OCI-LY1 (cell line): ENCODE data around the gene SPAG9.

Source experiments
- EZH2 ChIP-seq: fragments of 200-600 bp; sonication (generic), shearing (Covaris generic); IDR thresholded peaks from 2 replicates; pipeline ENCODE4 v1.8.0; 2017; ENCODE audit warnings: borderline replicate concordance, mixed run types, mild to moderate bottlenecking, antibody characterized with exemption, low read length, moderate library complexity, mixed read lengths
- TF ChIP-seq, protein P1 (sequence below): fragments of 200-600 bp; sonication (generic), shearing (Covaris generic); IDR thresholded peaks from 2 replicates; pipeline ENCODE4 v1.5.1; 2017; ENCODE audit warnings: mild to moderate bottlenecking, antibody characterized with exemption, low read length, moderate library complexity, mixed read lengths

DNA sequence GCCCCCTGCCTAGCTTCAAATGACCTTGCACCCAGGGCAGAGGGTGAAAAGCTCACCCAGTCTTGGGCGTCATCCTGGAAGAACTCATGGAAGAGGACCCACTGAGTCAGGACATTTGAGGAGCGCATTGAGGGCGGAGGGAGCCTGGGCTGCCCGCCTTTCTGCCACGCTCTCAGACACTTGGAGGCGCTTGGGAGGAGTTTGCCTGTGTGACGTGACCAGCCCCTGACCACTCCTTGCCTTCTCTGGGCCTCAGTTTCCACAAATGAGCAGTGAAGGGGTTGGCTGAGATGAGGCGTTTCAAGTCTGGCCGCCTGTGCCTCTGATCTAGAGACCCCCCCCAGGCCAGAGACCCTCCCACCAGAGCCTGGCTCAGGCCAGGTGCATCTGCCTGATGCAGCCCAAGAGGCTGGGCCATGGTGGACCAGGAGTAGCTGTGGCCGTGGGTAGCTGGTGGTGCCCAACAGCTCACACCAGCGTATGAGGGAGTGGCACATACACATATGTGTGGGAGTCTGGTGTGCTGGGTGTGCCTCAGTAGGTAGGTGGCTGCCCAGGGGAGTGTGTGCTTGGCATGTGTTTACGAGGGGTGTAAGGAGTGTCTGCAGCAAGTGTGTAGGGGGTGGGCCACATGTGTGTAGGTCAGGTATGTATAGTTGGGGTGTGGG, 174.3 kb downstream of the SPAG9 start:
- TF ChIP-seq, protein P1, sequence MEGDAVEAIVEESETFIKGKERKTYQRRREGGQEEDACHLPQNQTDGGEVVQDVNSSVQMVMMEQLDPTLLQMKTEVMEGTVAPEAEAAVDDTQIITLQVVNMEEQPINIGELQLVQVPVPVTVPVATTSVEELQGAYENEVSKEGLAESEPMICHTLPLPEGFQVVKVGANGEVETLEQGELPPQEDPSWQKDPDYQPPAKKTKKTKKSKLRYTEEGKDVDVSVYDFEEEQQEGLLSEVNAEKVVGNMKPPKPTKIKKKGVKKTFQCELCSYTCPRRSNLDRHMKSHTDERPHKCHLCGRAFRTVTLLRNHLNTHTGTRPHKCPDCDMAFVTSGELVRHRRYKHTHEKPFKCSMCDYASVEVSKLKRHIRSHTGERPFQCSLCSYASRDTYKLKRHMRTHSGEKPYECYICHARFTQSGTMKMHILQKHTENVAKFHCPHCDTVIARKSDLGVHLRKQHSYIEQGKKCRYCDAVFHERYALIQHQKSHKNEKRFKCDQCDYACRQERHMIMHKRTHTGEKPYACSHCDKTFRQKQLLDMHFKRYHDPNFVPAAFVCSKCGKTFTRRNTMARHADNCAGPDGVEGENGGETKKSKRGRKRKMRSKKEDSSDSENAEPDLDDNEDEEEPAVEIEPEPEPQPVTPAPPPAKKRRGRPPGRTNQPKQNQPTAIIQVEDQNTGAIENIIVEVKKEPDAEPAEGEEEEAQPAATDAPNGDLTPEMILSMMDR = no peak
- no peak for TF ChIP-seq EZH2
